NCI-H187 (cell line): ENCODE measurements around the gene HAUS2.
A peak's percentile ranks its signal among the peaks of the same experiment; 100 is the strongest.
"Not testable (repeated sequence)": the region's sequence is repeated elsewhere in the genome, so short reads cannot be mapped to it uniquely, and the experiment has no call there.

ENCODE experiments used
- DNase-seq, 2 experiments: peaks; one replicate each; lab custom pipeline; 2025; lab: John Stamatoyannopoulos, UW

HAUS2 gene

GRCh38 chr15:42576040-42576594 is 27.5 kb downstream of the HAUS2 start:
- no peak for DNase-seq

DNA sequence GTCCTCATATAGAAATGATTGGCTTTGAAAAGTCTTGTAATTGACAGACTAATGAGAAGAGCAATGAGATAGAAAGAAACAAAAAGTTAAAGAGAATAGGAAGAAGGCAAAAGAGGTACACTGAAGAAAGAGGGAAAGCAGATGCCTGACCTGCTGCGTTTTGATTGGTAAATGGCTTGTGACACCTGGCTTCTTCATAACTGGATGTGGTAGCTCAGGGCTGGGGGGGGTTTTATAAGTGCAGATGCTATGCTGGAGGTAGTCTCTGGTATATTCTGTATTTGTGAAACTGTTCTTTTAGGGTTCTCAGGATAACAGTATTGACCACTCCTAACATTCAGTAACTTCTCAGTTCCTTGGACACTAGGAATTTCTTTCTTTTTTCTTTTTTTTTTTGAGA is 28.1 kb downstream of the HAUS2 start:
- no peak for DNase-seq

GRCh38 chr15:42577514-42578031 is 28.9 kb downstream of the HAUS2 start:
- DNase-seq = no peak

GRCh38 chr15:42578984-42579537 is 30.4 kb downstream of the HAUS2 start:
- no peak for DNase-seq

- DNase-seq = peak in 1 of 2 experiments; percentile 46
These were observed 32.7 kb downstream of the HAUS2 start for GRCh38 chr15:42581272-42581730.

DNA sequence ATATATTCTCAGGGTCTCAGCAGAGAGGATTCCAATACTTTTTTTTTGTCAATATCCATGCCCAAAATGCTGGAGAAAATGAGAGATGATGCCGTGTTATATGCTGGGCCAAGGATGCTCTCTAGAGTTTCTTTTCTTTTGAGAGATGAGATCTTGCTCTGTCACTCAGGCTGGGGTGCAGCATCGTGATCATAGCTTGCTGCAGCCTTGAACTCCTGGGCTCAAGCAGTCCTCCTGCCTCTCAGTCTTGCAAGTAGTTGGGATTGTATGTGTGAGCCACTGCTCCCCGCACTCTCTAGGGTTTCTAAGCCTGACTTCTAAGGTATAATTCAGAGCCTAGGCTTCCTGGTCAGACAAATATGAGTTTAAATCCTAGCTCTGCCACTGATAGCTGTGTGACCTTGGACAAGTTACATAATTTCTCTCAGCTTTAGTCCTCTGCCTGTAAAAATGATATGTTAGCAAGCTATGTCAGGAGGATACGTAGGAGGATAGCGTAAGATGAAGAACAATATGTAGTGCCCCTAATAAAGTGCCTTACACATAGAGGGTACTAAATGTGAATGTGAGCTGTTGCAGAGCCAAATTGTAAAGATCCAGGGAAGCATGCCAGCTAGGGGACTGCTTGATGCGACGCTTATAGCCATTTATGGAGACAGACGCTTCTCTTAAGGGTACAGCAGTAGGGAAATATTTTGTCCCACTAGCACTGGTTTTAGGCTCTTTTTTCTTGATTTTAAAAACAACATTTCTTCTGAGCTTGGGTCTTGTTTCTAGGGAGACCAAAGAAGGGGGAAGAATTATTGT is 34.1 kb downstream of the HAUS2 start:
- no peak for DNase-seq

GRCh38 chr15:42584031-42584765 is 35.6 kb downstream of the HAUS2 start:
- DNase-seq = no peak

DNA sequence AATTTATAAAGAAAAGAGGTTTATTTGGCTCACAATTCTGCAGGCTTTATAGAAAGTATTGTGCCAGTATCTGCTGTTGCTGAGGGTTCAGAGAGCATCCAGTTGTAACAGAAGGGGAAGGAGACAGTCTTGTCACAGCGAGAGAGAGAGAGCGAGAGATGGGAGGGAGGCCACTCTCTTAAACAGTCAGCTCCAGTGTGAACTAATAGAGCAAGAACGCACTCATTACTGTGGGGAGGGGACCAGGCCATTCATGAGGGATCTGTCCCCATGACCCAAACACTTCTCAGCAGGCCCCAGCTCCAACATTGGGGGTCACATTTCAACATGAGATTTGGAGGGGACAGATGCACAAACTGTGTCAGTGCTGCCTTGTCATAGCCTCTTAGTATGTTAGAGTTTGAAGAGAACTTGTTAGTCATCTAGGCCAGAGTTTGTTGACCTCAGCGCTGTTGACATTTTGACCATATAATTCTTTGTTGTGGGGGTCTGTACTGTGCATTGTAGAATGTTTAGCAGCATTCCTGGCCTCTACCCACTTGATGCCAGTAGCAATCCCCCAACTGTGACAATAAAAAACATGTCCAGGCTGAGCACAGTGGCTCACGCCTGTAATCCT is 42.1 kb downstream of the HAUS2 start:
- no peak for DNase-seq

DNA sequence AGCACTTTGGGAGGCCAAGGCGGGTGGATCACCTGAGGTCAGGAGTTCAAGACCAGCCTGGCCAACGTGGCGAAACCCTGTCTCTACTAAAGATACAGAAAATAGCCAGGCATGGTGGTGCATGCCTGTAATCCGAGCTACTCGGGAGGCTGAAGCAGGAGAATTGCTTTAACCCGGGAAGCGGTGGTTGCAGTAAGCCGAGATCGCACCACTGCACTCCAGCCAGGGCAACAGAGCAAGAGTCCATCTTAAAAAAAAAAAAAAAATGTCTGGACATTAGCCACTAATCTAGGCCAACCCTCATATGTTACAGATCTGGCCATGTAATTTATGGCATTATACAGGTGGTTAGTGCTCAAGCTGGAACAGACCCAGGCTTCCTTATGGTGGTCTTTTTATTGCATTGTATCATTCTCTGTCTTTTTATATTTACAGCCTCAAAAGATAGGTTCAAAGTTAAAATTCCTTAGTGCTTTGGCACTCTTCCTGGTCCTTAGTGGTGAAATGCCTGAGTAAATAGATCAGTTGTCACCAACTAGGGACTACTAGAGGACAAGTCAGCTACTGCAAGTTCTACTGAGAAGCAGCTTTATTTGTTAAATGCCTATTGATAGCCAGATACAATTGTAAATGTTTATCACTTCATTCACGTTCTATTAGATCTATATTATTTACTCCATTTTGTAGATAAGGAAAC is 42.7 kb downstream of the HAUS2 start:
- DNase-seq = no peak

DNA sequence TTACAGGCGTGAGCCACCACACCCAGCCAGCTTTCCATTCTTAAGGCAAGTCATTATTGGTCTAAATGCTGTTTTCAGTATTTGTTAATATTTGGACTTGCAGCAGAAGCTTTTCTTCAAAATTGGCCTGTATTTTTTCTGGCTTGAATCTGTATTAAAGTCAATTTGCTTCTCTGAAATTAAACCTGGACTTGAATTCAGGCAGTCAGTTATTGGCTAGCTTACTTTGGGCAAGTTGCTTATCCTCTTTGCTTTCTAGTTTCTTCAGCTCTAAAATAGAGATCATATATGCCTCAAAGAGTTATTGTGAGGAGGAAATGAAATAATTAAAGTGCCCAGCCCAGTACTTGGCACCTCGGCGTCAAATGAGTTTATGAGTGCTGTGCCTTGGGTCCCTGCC is 44.1 kb downstream of the HAUS2 start:
- no peak for DNase-seq

GRCh38 chr15:42593143-42593542 is 44.5 kb downstream of the HAUS2 start:
- no peak for DNase-seq

DNA sequence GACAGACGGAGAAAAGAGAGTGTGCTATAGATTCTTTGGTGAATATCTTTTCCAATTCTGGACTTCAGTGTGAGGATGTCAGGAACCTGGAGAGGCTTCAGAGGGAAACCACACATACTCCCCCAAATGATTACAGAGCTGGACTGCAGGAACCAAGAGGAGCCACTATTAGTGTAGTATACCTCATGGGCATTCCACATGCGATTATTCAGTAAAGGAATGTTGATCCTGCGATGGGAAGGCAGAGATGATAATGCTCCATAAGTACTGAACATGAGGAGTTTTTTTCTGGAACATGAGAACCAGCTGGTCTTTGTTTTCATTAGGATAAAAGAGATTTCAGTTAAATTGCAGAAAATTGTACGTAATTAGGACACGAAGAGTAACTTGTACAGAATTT is 45.5 kb downstream of the HAUS2 start:
- DNase-seq = no peak

DNA sequence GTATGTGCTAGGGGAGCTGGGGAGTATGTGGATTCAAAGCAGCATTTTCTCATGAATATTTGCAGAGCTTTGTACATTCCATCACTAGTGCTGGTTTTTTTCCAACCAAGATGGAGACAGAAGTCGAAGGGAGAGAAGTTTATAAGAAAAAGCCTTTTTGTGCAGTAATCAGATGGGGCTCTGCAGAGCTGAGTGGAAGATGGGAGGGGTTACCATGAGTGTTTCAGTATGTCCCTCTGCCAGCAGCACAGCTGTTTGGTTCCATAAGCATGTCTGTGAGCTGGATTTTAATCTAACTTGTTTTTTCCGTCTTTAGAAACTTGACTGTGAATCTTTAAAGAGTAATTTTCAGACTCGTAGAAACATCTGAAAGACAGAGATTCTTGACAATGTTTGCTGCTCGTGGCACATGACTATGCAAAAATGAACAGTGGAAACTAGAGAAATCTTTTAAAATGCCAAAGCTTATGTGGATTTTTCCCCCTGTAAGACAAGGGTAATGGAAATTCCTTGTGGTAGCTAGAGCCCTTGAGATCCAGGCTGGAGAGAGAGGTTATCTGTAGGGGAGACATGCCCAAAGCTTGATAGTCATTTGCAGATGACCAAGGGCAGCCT is 47.1 kb downstream of the HAUS2 start:
- no peak for DNase-seq

DNA sequence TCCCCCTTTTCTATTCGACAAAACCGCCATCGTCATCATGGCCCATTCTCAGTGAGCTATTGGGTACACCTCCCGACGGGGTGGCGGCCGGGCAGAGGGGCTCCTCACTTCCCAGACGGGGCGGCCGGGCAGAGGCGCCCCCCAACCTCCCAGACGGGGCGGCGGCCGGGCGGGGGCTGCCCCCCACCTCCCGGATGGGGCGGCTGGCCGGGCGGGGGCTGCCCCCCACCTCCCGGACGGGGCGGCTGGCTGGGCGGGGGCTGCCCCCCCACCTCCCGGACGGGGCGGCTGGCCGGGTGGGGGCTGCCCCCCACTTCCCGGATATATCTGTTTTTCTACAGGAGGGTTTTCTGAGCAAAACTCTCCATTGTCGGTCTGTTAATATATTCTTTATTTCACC is 52.7 kb downstream of the HAUS2 start:
- not testable (repeated sequence) for DNase-seq

GRCh38 chr15:42602501-42602900 is 53.9 kb downstream of the HAUS2 start:
- no peak for DNase-seq

- no peak for DNase-seq
These were observed 55.3 kb downstream of the HAUS2 start for GRCh38 chr15:42603978-42604377.

DNA sequence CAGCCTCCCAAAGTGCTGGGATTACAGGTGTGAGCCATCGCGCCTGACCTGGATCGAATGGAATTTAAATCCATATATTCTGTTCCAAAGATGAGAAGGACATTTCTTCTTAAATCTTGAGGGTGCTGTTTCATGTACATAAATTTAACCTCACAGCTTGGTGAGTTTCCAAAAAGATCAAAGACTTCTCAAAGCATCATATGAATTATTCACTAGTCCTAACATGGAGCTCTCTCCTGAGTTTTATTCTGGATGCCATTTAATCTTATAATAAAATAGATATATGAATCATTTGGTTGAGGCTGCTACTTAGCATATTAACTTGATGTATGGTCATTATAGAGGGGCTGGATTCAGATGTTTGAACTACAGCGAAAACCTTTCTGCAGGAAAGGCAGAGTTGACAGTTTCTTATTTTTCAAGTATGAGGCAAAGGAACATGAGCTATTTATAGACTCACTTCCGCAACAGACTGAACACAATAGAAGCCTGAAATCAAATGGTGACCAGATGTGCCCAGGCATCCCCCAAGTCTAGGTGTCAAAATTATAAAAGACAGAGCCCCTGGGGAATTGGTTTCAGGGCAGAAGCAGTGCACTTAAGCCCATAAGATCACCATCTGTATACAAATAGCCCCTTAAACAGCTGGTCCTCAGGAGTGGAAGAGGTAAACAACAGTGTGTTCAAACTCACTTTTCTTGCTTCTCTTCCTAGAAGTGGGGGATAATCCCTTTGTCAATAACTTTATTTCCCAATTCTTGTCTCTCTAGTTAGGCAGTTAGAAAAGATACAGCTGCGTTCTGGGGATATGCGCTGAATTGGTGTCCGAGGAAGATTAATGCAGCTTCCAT is 56.5 kb downstream of the HAUS2 start:
- no peak for DNase-seq

DNA sequence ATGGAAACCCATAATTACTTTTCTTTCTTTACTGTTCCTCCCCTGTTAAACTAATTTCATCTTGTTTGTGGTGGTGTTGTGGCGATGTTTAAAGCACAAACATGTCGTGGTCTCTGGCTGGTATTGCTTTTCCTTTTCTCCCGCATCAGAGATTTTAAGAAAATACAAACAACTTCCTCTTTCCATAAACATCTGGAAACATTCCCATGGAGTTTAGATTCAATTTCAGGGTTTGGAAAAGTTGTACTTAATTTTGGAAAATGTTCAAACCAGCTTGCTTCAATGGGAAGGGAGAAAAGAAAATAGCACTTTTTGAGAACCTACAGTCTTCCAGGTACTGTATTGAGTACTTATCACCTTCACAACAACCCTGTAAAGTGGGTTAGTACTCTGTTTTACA is 57.2 kb downstream of the HAUS2 start:
- no peak for DNase-seq

DNA sequence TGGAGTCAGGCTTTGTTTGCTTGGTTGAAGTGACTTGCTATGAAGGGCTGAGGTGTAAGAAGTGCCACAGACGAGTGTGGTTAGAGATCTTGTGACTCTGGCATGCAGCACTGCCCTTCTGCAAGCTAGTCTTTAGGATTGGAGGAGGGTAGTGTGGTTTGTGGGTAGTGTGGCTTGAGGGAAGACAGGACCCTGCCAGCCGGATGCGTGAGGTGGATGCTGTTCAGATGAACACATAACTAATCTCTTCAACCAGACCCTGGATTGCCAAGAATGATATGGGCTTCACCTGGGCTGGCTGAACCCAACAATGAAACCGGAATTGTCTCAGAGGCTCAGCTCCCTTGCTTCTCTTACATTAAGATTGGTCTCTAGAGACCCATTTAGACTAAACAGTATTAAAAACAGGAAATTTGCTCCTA is 59.5 kb downstream of the HAUS2 start:
- no peak for DNase-seq
